GM19397 (cell line): ENCODE measurements around the gene CDH11.

Source experiments
- ATAC-seq: cut with Tn5 transposase; IDR thresholded peaks from one replicate; pipeline ENCODE4 v1.9.1; 2021; ENCODE audit warnings: mild to moderate bottlenecking, moderate library complexity; ENCODE audit not compliant: unreplicated experiment

CDH11 gene

GRCh38 chr16:65071433-65072311 lies 50.2 kb downstream of the CDH11 start:
- no peak for ATAC-seq

GRCh38 chr16:65070831-65071432 lies 50.9 kb downstream of the CDH11 start:
- ATAC-seq: no peak

- ATAC-seq: no peak
Measured at GRCh38 chr16:65069766-65070165, 52.1 kb downstream of the CDH11 start.

GRCh38 chr16:65069065-65069464 lies 52.8 kb downstream of the CDH11 start:
- ATAC-seq: no peak

- no peak for ATAC-seq
Measured at GRCh38 chr16:65068151-65068740, 53.6 kb downstream of the CDH11 start.

- ATAC-seq: no peak
Measured at GRCh38 chr16:65066651-65067050, 55.2 kb downstream of the CDH11 start.

GRCh38 chr16:65065031-65065430 lies 56.8 kb downstream of the CDH11 start:
- no peak for ATAC-seq

- ATAC-seq: no peak
Measured at GRCh38 chr16:65064131-65064530, 57.7 kb downstream of the CDH11 start.

- ATAC-seq: no peak
Measured at GRCh38 chr16:65062736-65063583, 58.9 kb downstream of the CDH11 start.

GRCh38 chr16:65061935-65062518 lies 59.8 kb downstream of the CDH11 start:
- ATAC-seq: no peak

- no peak for ATAC-seq
Measured at GRCh38 chr16:65061263-65061662, 60.6 kb downstream of the CDH11 start.

GRCh38 chr16:65059406-65059980 lies 62.4 kb downstream of the CDH11 start:
- no peak for ATAC-seq

GRCh38 chr16:65057184-65057583 lies 64.7 kb downstream of the CDH11 start:
- ATAC-seq: no peak

- no peak for ATAC-seq
Measured at GRCh38 chr16:65054457-65054856, 67.4 kb downstream of the CDH11 start.

GRCh38 chr16:65049679-65050078 lies 72.2 kb downstream of the CDH11 start:
- no peak for ATAC-seq

GRCh38 chr16:65045961-65046360 lies 75.9 kb downstream of the CDH11 start:
- ATAC-seq: no peak

- ATAC-seq: no peak
Measured at GRCh38 chr16:65044873-65045272, 77.0 kb downstream of the CDH11 start.

- ATAC-seq: no peak
Measured at GRCh38 chr16:65044026-65044425, 77.8 kb downstream of the CDH11 start.

GRCh38 chr16:65042438-65043365 lies 79.2 kb downstream of the CDH11 start:
- no peak for ATAC-seq
